ENCODE data around the gene TBCB. TPM values are rescaled to one million over a fixed set of nuclear protein-coding genes. Genes with fewer than 3 reads are reported as not detected.

TBCB gene
- total RNA-seq, 2 experiments from 2014 or later: 141 to 166 TPM

GRCh38 chr19:36090910-36091695, 24.2 kb upstream of the TBCB start:
- Mint-ChIP-seq H3K27me3 (no peaks in the 10 kb centered on the region), H3K4me3 (no peak overlapping the region), H3K27ac (no peak overlapping the region), H3K9me3 (ENCODE audit: low read depth) (no peaks in the 10 kb centered on the region), H3K36me3 (peaks cover 35% of the 10 kb centered on the region), H3K4me1 (peaks cover 27% of the 10 kb centered on the region)
- DNase-seq (no peak), ATAC-seq (no peak)
- CTCF ChIA-PET: no interaction called here

GRCh38 chr19:36092566-36092965, 22.7 kb upstream of the TBCB start:
- Mint-ChIP-seq H3K4me3 (no peak overlapping the region), H3K27ac (peak overlapping the region; percentile 39), H3K9me3 (ENCODE audit: low read depth) (no peaks in the 10 kb centered on the region), H3K4me1 (peaks cover 27% of the 10 kb centered on the region), H3K36me3 (peaks cover 38% of the 10 kb centered on the region), H3K27me3 (no peaks in the 10 kb centered on the region)
- DNase-seq: no peak
- ATAC-seq: no peak
- CTCF ChIA-PET: no interaction called here

GRCh38 chr19:36093146-36093662, 22.1 kb upstream of the TBCB start:
- H3K4me3 Mint-ChIP-seq: no peak overlapping the region
- H3K9me3 Mint-ChIP-seq (ENCODE audit: low read depth): no peaks in the 10 kb centered on the region
- CTCF ChIA-PET: interaction anchor here (1.2 to 1.3 kb wide), 2 partner anchors 105 to 146 kb away, joined by 3 read pairs; no protein-coding TSS in a partner anchor
- peak overlapping the region; percentile 73 for H3K27ac Mint-ChIP-seq
- DNase-seq (no peak), ATAC-seq (peak; percentile 60)
- peaks cover 27% of the 10 kb centered on the region for H3K4me1 Mint-ChIP-seq
- peaks cover 36% of the 10 kb centered on the region for H3K36me3 Mint-ChIP-seq
- H3K27me3 Mint-ChIP-seq: no peaks in the 10 kb centered on the region

- DNase-seq: no peak
- Mint-ChIP-seq H3K9me3 (ENCODE audit: low read depth) (no peaks in the 10 kb centered on the region), H3K27me3 (no peaks in the 10 kb centered on the region), H3K4me3 (no peak overlapping the region), H3K27ac (peak overlapping the region; percentile 73), H3K4me1 (peaks cover 27% of the 10 kb centered on the region), H3K36me3 (peaks cover 39% of the 10 kb centered on the region)
- CTCF ChIA-PET: interaction anchor here (0.8 to 1.3 kb wide), 3 partner anchors 22 to 147 kb away, joined by 3 read pairs; no protein-coding TSS in a partner anchor
- ATAC-seq: no peak
Measured at GRCh38 chr19:36093687-36094086, 21.6 kb upstream of the TBCB start.

- ATAC-seq (no peak), DNase-seq (no peak)
- no peak overlapping the region for H3K4me3 Mint-ChIP-seq
- no peaks in the 10 kb centered on the region for H3K9me3 Mint-ChIP-seq (ENCODE audit: low read depth)
- peaks cover 32% of the 10 kb centered on the region for H3K36me3 Mint-ChIP-seq
- H3K27ac Mint-ChIP-seq: no peak overlapping the region
- no peaks in the 10 kb centered on the region for H3K27me3 Mint-ChIP-seq
- CTCF ChIA-PET: no interaction called here
- H3K4me1 Mint-ChIP-seq: peaks cover 20% of the 10 kb centered on the region
Measured at GRCh38 chr19:36097036-36097435, 18.2 kb upstream of the TBCB start.

- no peaks in the 10 kb centered on the region for H3K9me3 Mint-ChIP-seq (ENCODE audit: low read depth)
- ATAC-seq (no peak), DNase-seq (no peak)
- H3K4me3 Mint-ChIP-seq: no peak overlapping the region
- no peaks in the 10 kb centered on the region for H3K4me1 Mint-ChIP-seq
- H3K36me3 Mint-ChIP-seq: peaks cover 26% of the 10 kb centered on the region
- no peaks in the 10 kb centered on the region for H3K27me3 Mint-ChIP-seq
- H3K27ac Mint-ChIP-seq: no peak overlapping the region
- CTCF ChIA-PET: interaction anchor here (1.3 to 1.6 kb wide), 2 partner anchors 10 to 17 kb away, joined by 3 read pairs; no protein-coding TSS in a partner anchor
Measured at GRCh38 chr19:36099166-36099785, 16.0 kb upstream of the TBCB start.

GRCh38 chr19:36100476-36100875, 14.8 kb upstream of the TBCB start:
- Mint-ChIP-seq H3K9me3 (ENCODE audit: low read depth) (no peaks in the 10 kb centered on the region), H3K27me3 (no peaks in the 10 kb centered on the region), H3K4me3 (no peak overlapping the region), H3K4me1 (no peaks in the 10 kb centered on the region), H3K36me3 (peaks cover 19% of the 10 kb centered on the region), H3K27ac (peak overlapping the region; percentile 3)
- no peak for DNase-seq
- no peak for ATAC-seq
- CTCF ChIA-PET: interaction anchor here (1.6 kb wide), 1 partner anchor 11 kb away, joined by 3 read pairs; no protein-coding TSS in a partner anchor

- H3K9me3 Mint-ChIP-seq (ENCODE audit: low read depth): no peaks in the 10 kb centered on the region
- H3K27ac Mint-ChIP-seq: no peak overlapping the region
- peaks cover 19% of the 10 kb centered on the region for H3K36me3 Mint-ChIP-seq
- no peak for DNase-seq
- no peaks in the 10 kb centered on the region for H3K27me3 Mint-ChIP-seq
- no peaks in the 10 kb centered on the region for H3K4me1 Mint-ChIP-seq
- H3K4me3 Mint-ChIP-seq: no peak overlapping the region
- CTCF ChIA-PET: no interaction called here
- ATAC-seq: no peak
Measured at GRCh38 chr19:36101550-36102327, 13.5 kb upstream of the TBCB start.

- H3K36me3 Mint-ChIP-seq: peaks cover 13% of the 10 kb centered on the region
- H3K4me3 Mint-ChIP-seq: no peak overlapping the region
- H3K4me1 Mint-ChIP-seq: no peaks in the 10 kb centered on the region
- no peaks in the 10 kb centered on the region for H3K9me3 Mint-ChIP-seq (ENCODE audit: low read depth)
- DNase-seq (no peak), ATAC-seq (peak; percentile 13)
- CTCF ChIA-PET: interaction anchor here (2.0 kb wide), 1 partner anchor 25 kb away, joined by 5 read pairs; no protein-coding TSS in a partner anchor
- no peaks in the 10 kb centered on the region for H3K27me3 Mint-ChIP-seq
- no peak overlapping the region for H3K27ac Mint-ChIP-seq
Measured at GRCh38 chr19:36103040-36103626, 12.1 kb upstream of the TBCB start.

GRCh38 chr19:36103842-36104552, 11.3 kb upstream of the TBCB start:
- H3K4me3 Mint-ChIP-seq: no peak overlapping the region
- no peaks in the 10 kb centered on the region for H3K27me3 Mint-ChIP-seq
- CTCF ChIA-PET: interaction anchor here (2.0 kb wide), 1 partner anchor 24 kb away, joined by 5 read pairs; no protein-coding TSS in a partner anchor
- no peaks in the 10 kb centered on the region for H3K9me3 Mint-ChIP-seq (ENCODE audit: low read depth)
- DNase-seq (no peak), ATAC-seq (no peak)
- no peaks in the 10 kb centered on the region for H3K4me1 Mint-ChIP-seq
- no peak overlapping the region for H3K27ac Mint-ChIP-seq
- H3K36me3 Mint-ChIP-seq: peaks cover 9% of the 10 kb centered on the region

- CTCF ChIA-PET: no interaction called here
- no peaks in the 10 kb centered on the region for H3K9me3 Mint-ChIP-seq (ENCODE audit: low read depth)
- H3K4me3 Mint-ChIP-seq: no peak overlapping the region
- peaks cover 9% of the 10 kb centered on the region for H3K36me3 Mint-ChIP-seq
- H3K4me1 Mint-ChIP-seq: no peaks in the 10 kb centered on the region
- H3K27me3 Mint-ChIP-seq: no peaks in the 10 kb centered on the region
- peak overlapping the region; percentile 47 for H3K27ac Mint-ChIP-seq
- no peak for DNase-seq
- ATAC-seq: no peak
Measured at GRCh38 chr19:36106441-36106840, 8.8 kb upstream of the TBCB start.

GRCh38 chr19:36106991-36107390, 8.3 kb upstream of the TBCB start:
- Mint-ChIP-seq H3K27ac (peak overlapping the region; percentile 20), H3K9me3 (ENCODE audit: low read depth) (no peaks in the 10 kb centered on the region), H3K4me3 (no peak overlapping the region), H3K36me3 (peaks cover 9% of the 10 kb centered on the region), H3K27me3 (no peaks in the 10 kb centered on the region), H3K4me1 (no peaks in the 10 kb centered on the region)
- CTCF ChIA-PET: no interaction called here
- no peak for DNase-seq
- no peak for ATAC-seq
